ENCODE data around the gene POLD4.

The POLD4 gene

DNA sequence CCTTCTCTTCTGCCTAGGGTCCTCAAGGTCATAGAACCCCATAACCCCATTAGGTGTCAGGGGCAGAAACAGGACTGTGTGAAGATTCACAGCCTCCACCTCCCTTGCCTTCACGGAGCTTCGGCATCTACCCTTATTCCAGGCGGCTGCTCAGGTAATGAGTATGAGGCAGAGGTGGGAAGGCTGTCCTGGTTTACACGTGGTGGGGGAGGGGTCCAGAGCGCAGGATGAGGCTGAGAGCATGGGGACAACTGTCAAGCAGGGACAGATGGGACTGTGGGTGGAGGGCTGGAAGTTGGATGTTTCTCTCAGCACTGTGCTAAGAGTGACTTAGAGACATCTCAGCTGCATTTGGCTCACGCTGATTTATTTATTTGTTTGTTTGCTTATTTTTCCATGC, 34.2 kb upstream of the POLD4 start:
- no peak for DNase-seq

GRCh38 chr11:67387069-67387468, 33.7 kb upstream of the POLD4 start:
- DNase-seq = no peak

GRCh38 chr11:67384851-67385366, 31.6 kb upstream of the POLD4 start:
- no peak for DNase-seq

GRCh38 chr11:67382276-67383136, 29.2 kb upstream of the POLD4 start:
- DNase-seq = peak; percentile 83

DNA sequence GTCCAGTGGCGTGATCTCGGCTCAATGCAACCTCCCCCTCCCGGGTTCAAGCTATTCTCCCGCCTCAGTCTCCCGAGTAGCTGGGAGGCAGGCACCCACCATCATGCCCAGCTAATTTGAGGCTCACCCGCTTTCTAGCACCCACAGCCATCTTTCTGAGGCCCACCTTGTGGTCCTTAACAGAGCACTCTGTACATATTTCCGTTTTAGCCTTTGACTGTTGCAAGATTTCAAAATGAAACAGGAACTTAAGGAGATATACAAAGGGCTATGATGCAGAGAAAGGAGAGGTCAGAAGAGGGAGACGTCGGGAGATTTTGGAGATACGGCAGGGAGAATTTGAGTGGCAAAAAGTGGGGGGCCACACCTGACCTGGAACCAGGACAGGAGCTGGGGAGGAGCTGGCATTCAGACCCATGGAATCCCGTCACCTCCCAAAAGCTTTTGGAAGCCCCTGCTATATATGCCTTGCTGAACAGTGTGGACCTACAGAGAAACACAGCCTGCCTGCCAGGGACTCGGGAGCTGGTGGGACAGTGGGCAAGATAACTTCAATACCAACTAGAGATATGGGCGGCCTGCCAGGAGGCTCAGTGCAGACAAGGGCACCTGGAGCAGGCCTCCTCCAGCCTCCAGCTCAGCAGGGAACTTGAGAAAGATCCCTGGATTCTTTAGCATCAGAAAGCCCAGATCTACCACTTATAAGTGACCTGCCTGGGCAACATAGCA, 28.1 kb upstream of the POLD4 start:
- no peak for DNase-seq

DNA sequence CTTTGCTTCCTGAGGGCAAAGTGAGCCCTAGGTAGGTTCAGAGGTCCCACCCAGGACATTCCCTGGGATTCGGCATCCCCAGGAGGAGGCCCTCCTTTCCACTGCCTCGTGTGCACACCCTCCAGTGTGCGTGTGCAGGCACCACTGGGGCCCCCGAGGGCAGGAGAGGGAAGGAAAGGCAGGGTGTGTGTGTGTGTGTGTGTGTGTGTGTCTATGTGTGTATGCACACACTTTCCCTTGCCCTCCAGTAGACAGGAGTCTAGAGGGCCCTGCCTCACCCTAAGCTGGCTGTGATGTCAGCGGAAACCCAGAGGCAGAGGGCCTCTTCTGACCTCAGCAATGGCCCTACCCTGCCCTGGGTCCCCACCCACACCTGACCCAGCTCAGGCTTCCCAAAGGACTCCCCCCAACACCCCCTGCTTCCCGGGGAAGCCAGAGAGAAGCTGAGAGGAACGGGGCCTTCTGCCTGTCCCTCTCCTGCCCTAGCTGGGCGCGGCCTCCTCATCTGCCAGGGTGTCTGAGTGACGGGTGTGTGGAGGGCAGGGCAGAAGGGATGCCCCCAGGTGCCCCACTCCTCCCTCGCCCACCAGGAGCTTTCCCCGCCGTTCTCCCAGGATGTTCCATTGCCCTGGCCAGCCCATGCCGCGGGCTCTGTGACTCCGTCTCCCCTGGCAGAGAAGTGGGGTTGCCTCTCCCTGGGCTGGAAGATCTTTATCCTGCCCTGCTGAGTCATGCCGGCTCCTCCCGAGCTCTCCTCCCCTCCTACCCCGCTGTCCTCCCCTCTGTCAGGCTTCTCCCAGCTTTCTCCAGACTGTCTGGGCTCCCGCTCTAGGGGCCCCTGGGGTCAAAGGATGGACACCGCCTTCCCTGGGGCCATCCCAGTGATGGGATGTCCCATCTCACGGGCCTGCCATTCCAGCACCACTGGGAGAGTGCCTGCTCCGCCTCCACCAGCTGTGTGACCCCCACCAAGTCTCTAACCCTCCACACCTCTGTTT, 26.0 kb upstream of the POLD4 start:
- no peak for DNase-seq

DNA sequence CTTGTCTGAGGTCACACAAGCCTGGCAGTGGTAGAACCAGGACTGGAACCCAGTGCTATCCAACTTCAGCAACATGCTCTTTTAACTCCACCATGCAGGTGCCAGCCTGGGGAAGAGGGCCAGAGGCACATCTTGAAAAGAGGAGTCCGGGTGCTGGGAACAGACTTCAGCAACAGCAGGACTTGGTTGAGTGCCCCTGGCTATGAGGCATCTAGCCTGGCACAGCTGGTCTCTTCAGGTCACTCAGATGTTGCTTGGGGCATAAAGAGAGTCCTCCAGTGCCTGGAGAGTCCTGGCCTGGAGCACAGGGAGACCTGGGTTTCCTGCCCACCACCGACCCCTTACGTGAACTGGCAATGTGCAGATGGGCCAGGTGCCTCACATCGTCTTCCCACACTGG, 25.2 kb upstream of the POLD4 start:
- DNase-seq = no peak

- DNase-seq = no peak
Observed at GRCh38 chr11:67376873-67377808, 23.8 kb upstream of the POLD4 start.

- no peak for DNase-seq
Observed at GRCh38 chr11:67376063-67376820, 22.9 kb upstream of the POLD4 start.

GRCh38 chr11:67375320-67376055, 22.1 kb upstream of the POLD4 start:
- DNase-seq = no peak

DNA sequence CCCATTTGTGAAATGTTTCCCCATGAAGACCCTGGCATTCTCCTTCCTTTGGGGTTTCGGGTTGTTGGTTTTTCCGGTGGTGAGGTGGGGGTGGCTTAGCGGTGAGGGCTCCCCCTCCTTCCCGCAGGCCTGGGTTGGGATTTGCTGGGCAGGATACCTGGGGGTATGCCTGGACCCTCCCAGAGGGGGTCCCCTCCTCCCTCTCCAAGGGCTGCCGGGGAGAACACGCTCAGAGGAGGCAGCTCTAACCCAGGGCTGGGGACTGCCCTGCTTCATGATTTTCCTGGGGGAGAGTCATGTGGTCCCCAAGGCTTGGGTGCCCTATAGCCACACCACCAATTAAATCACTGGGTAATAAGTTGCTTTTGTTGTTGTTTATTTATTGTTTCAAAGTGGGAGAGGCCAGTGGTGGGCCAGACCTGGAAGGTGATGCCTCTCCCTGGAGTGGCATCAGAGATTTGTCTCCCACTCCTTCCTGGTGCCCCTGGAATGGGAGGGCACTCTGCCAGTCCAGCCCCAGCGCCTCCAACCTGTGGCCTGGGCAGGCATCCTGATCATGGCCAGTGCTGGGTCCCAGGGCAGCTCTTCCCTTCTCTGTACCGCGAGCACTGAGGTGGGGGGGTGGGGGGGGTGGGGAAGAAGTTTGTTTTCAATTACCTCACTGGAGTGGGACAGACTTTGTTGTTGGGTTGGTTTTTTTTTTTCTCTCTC, 21.4 kb upstream of the POLD4 start:
- no peak for DNase-seq

- DNase-seq = peak; percentile 79
Observed at GRCh38 chr11:67373648-67374570, 20.6 kb upstream of the POLD4 start.

- DNase-seq = no peak
Observed at GRCh38 chr11:67372993-67373647, 19.8 kb upstream of the POLD4 start, which contains the start of gene CLCF1. Gene CLCF1, minus strand, starts transcription at chr11:67373598. Its CDS starts 59 bp downstream, at chr11:67373539.

DNA sequence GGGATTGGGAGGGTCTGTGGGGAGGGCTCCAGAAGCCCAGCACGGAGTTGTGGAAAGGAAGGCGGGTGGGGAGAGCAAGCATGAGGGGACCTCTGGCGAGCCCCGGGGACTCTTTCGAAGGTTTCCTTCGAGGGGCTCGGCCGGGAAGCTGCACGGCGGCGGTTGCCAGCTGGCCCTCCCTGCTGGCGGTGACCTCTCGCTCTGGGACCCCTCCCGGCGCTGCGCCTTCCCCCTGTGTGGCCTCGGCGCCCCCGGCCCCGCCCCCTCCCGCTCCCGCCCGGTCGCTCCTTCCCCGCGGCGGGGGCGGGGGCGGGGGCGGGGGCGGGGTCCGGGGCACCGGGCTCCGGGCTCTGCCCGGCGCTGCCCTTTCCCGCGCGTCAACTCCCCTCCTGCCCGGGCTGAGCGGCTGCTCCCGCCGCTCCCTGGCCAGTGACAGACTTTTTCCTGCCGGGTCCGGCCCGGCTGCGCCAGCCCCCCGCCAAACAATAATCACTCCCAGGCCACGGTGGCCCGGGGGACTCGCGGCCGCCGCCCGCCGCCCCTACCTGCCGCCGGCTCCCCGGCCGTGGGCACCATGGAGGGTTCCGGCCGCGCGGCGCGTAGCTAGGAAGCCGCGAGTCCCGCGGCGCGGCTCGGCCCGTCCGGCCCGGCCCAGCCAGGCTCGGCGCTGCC, 19.1 kb upstream of the POLD4 start:
- no peak for DNase-seq

GRCh38 chr11:67371911-67372320, 18.6 kb upstream of the POLD4 start:
- DNase-seq = no peak

GRCh38 chr11:67371189-67371910, 18.0 kb upstream of the POLD4 start:
- DNase-seq = peak; percentile 33

Data from activated CD4-positive, alpha-beta T cell treated with anti-CD3 and anti-CD28 coated beads, Interleukin-2, amount 50 U/mL, for 1 hour (primary cell).